GM19372 (cell line): Measurements from ENCODE around the gene PCDH9.
"Not testable (repeated sequence)": the region's sequence is repeated elsewhere in the genome, so short reads cannot be mapped to it uniquely, and the experiment has no call there.

Experiments
- ATAC-seq: cut with Tn5 transposase; IDR thresholded peaks from one replicate; pipeline ENCODE4 v1.9.1; 2021; ENCODE audit warnings: mild to moderate bottlenecking, low read depth, moderate library complexity; ENCODE audit not compliant: unreplicated experiment

Gene PCDH9

GRCh38 chr13:66937423-66937822, 292.7 kb downstream of the PCDH9 start:
- ATAC-seq = no peak

- ATAC-seq = no peak
Measured at GRCh38 chr13:66933994-66934393, 296.1 kb downstream of the PCDH9 start.

GRCh38 chr13:66933527-66933926, 296.6 kb downstream of the PCDH9 start:
- ATAC-seq = no peak

- ATAC-seq = no peak
Measured at GRCh38 chr13:66927562-66927961, 302.6 kb downstream of the PCDH9 start.

- no peak for ATAC-seq
Measured at GRCh38 chr13:66926851-66927524, 303.1 kb downstream of the PCDH9 start.

- no peak for ATAC-seq
Measured at GRCh38 chr13:66926200-66926850, 303.8 kb downstream of the PCDH9 start.

- no peak for ATAC-seq
Measured at GRCh38 chr13:66922444-66922843, 307.7 kb downstream of the PCDH9 start.

- no peak for ATAC-seq
Measured at GRCh38 chr13:66921437-66921836, 308.7 kb downstream of the PCDH9 start.

GRCh38 chr13:66915596-66916185, 314.4 kb downstream of the PCDH9 start:
- no peak for ATAC-seq

GRCh38 chr13:66914155-66914554, 316.0 kb downstream of the PCDH9 start:
- no peak for ATAC-seq

GRCh38 chr13:66911411-66911939, 318.7 kb downstream of the PCDH9 start:
- no peak for ATAC-seq

- ATAC-seq = no peak
Measured at GRCh38 chr13:66899955-66900354, 330.2 kb downstream of the PCDH9 start.

GRCh38 chr13:66896933-66897332, 333.2 kb downstream of the PCDH9 start:
- no peak for ATAC-seq

GRCh38 chr13:66895780-66896179, 334.4 kb downstream of the PCDH9 start:
- no peak for ATAC-seq

- ATAC-seq = no peak
Measured at GRCh38 chr13:66895320-66895719, 334.8 kb downstream of the PCDH9 start.

GRCh38 chr13:66888698-66889097, 341.4 kb downstream of the PCDH9 start:
- ATAC-seq = no peak

GRCh38 chr13:66887088-66887487, 343.0 kb downstream of the PCDH9 start:
- ATAC-seq = peak; percentile 47

- ATAC-seq = no peak
Measured at GRCh38 chr13:66886264-66886663, 343.9 kb downstream of the PCDH9 start.

GRCh38 chr13:66881170-66881569, 349.0 kb downstream of the PCDH9 start:
- not testable (repeated sequence) for ATAC-seq

- no peak for ATAC-seq
Measured at GRCh38 chr13:66879988-66880387, 350.1 kb downstream of the PCDH9 start.

- ATAC-seq = no peak
Measured at GRCh38 chr13:66875264-66875663, 354.9 kb downstream of the PCDH9 start.

GRCh38 chr13:66864627-66865026, 365.5 kb downstream of the PCDH9 start:
- no peak for ATAC-seq
